ENCODE results near the gene CCDC85B. TPM values are rescaled to one million over a fixed set of nuclear protein-coding genes. Genes with fewer than 3 reads are reported as not detected.
"Not testable (repeated sequence)": the region's sequence is repeated elsewhere in the genome, so short reads cannot be mapped to it uniquely, and the experiment has no call there.

The CCDC85B gene
- total RNA-seq (2014; rRNA removed; shearing (Covaris generic)): 148 and 155 TPM in 2 replicates

- DNase-seq (ENCODE audit: low spot score): peak; percentile 98
These were observed at the start of gene CCDC85B for GRCh38 chr11:65890324-65891218. Gene CCDC85B (plus strand): TSS chr11:65890673. CDS start chr11:65890784, 111 bp downstream.

GRCh38 chr11:65842144-65842543 lies 48.3 kb upstream of the CCDC85B start:
- DNase-seq (ENCODE audit: low spot score): no peak

GRCh38 chr11:65843811-65844210 lies 46.7 kb upstream of the CCDC85B start:
- no peak for DNase-seq (ENCODE audit: low spot score)

GRCh38 chr11:65844231-65844872 lies 46.1 kb upstream of the CCDC85B start:
- no peak for DNase-seq (ENCODE audit: low spot score)

GRCh38 chr11:65847746-65848145 lies 42.7 kb upstream of the CCDC85B start:
- DNase-seq (ENCODE audit: low spot score): no peak

- not testable (repeated sequence) for DNase-seq (ENCODE audit: low spot score)
These were observed 41.8 kb upstream of the CCDC85B start for GRCh38 chr11:65848693-65849092.

- no peak for DNase-seq (ENCODE audit: low spot score)
These were observed 41.1 kb upstream of the CCDC85B start for GRCh38 chr11:65849366-65849765.

- DNase-seq (ENCODE audit: low spot score): no peak
These were observed 40.7 kb upstream of the CCDC85B start for GRCh38 chr11:65849771-65850216.

- no peak for DNase-seq (ENCODE audit: low spot score)
These were observed 40.0 kb upstream of the CCDC85B start for GRCh38 chr11:65850217-65851082.

GRCh38 chr11:65851083-65851579 lies 39.3 kb upstream of the CCDC85B start:
- peak; percentile 70 for DNase-seq (ENCODE audit: low spot score)

GRCh38 chr11:65851811-65852507 lies 38.5 kb upstream of the CCDC85B start:
- peak; percentile 34 for DNase-seq (ENCODE audit: low spot score)

- DNase-seq (ENCODE audit: low spot score): no peak
These were observed 37.8 kb upstream of the CCDC85B start for GRCh38 chr11:65852508-65853245.

GRCh38 chr11:65853246-65853979 lies 37.1 kb upstream of the CCDC85B start:
- DNase-seq (ENCODE audit: low spot score): no peak

GRCh38 chr11:65854161-65854592 lies 36.3 kb upstream of the CCDC85B start:
- peak; percentile 65 for DNase-seq (ENCODE audit: low spot score)

GRCh38 chr11:65854852-65855837 lies 35.3 kb upstream of the CCDC85B start:
- DNase-seq (ENCODE audit: low spot score): no peak

- DNase-seq (ENCODE audit: low spot score): no peak
These were observed 34.5 kb upstream of the CCDC85B start for GRCh38 chr11:65855927-65856363.

GRCh38 chr11:65856689-65857499 lies 33.6 kb upstream of the CCDC85B start:
- peak; percentile 75 for DNase-seq (ENCODE audit: low spot score)
